ENCODE measurements around the gene PRDX2.
A peak's percentile ranks its signal among the peaks of the same experiment; 100 is the strongest.

PRDX2 gene

DNA sequence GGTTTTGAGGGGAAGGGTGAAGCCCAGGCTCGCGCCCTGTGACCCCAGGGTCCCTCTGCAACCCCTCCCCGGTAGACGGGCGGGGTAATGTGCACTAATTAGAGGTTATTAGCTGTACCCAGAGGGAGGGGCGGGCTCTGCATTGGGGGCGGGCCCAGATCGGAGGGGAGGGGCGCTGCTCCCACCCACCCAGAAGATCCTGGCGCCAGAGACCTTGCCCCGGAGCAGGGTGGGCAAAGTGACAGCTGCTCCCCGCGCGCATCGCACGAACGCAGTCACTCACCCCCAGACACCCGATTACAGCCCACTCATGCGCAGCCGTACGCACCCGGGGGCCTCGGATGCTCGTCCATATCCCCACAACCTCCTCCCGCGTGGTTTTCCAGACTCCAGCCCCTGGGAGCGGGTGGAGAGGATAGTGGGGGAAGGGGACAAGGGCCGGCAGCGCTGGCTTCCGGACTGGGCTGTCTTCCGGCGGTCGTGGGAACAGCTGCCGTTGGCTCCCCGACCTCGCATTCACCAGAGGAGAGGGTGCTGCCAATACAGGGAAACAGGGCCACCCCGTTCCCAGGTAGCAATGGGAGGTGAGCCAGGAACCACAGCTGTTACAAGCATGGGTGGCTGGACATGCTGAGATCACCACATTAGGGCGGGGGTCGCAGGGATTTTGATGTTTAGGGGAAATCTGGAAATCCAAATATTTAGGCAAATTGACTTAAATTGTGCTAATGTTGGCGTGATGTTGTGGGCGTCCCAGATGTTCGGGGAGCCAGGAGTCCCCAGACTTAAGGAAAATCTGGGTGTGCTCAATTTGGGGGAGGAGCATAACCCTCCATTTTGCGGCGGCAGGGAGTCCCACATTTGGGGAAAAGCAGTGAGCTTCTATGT, 23.3 kb downstream of the PRDX2 start:
- no peak for TF ChIP-seq CTCF (IDR thresholded peaks at IDR 0.05; ENCODE audit: insufficient read depth, low read depth, low read length, missing control alignments)
- peak overlapping the region; percentile 69 for H3K4me3 ChIP-seq (ENCODE audit: low read length)
- peak; percentile 64 for DNase-seq (ENCODE audit: low read depth)

DNA sequence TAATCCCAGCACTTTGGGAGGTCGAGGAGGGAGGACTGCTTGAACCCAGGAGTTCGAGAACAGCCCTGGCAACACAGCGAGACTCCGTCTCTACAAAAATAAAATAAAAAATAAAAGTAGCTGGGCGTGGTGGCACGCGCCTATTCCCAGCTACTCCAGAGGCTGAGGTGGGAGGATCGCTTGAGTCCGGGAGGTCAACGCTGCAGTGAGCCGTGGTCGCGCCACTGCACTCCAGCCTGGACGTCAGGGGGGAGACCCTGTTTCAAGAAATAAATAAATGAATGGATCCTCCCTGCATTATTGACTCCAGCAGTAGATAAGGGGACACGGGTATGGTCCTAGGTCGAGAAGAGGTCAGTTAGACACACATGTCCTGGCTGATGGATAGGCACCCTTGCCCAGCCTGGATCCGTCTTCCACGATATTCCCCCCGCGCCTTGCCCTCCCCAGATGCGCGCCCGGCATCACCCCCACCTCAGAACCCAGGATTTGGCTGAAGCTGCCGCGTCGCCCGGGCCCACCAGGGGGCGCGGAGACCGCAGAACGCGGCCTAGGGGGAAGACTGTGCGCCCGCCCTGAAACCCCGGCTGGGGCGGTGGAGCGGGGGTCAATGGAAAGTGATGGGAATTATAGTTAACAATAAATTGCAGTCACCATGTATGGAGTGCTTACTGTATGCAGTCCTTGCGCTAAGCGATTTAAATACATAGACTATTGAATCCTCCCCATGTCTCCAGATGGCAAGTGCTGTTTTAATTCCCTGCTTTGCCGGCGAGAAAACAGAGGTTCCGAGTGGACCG, 24.2 kb downstream of the PRDX2 start:
- DNase-seq (ENCODE audit: low read depth), result peak; percentile 75
- peak overlapping the region; percentile 69 for H3K4me3 ChIP-seq (ENCODE audit: low read length)
- TF ChIP-seq CTCF (IDR thresholded peaks at IDR 0.05; ENCODE audit: insufficient read depth, low read depth, low read length, missing control alignments), result peak; percentile 80

DNA sequence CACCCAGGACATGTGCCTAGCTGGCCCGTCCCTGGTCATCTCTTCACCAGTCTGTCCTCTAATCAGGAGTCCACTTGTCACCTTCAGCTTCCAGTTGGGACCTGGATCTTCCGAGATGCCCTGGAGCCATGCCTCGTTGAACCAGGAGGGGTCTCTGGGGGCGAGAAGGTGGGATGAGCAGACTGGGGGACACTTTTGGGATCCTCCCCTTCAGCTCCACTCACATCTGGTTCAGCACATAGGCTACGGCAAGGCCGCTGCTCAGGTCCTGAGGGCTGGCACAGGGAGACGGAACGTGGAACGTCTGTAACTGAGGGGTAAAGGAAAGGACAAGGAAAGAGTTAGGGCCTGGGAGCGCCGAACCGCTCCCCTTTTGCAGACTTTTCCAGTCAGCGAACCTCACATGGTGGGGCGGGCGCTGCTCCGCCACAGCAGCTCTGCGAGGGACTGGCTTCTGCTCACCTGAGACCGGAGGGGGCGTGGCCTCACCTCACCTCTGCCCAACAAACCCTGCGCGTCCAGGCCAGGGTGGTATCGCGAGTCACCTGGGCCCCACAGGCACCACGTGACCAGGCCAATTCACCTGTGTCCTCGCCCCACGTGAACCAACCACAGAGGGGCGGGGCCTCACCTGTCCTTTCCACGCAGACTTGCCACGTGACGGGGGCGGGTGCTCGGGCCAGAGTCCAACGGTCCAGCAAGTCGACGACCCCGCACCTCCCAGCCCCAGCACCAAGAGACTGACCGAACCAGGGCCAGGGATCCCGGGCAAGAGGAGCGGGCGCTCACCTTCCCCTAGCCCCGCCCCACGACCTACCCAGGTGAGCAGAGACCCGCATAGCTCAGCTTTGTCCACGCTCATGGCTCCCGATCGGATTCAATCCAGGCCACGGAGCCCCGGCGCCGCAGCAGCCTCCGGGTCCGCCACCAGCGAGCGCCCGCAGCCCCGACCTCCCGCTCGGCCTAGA, 26.7 kb downstream of the PRDX2 start, which contains the start of gene HOOK2:
Gene HOOK2, minus strand, starts transcription at position 965 of the 968 bp plus-strand sequence. Its CDS starts 103 bp downstream, at position 862.
- TF ChIP-seq CTCF (IDR thresholded peaks at IDR 0.05; ENCODE audit: insufficient read depth, low read depth, low read length, missing control alignments), result no peak
- DNase-seq (ENCODE audit: low read depth), result peak; percentile 96
- H3K4me3 ChIP-seq (ENCODE audit: low read length), result peak within 1 kb of the TSS; percentile 78

DNA sequence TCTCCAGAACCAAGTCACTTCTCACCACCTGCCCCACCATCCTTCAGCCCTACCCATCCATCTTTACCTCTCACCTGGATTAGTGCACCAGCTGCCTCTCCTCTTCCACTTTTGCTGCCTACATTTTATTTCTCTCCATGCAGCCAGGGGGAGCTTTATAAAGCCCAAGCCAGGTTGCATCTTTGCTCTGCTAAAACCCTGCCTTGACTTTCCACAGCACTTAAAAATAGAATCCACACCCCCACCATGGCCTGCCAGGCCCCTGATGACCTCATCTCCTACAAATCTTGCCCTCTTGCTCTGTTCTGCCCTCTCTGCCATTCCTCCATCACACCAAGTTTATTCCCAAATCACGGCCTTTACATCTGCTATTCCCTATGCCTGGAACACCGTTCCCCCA, 28.0 kb downstream of the PRDX2 start:
- peak; percentile 45 for TF ChIP-seq CTCF (IDR thresholded peaks at IDR 0.05; ENCODE audit: insufficient read depth, low read depth, low read length, missing control alignments)
- DNase-seq (ENCODE audit: low read depth), result peak; percentile 42

GRCh38 chr19:12772323-12772722, 29.3 kb downstream of the PRDX2 start:
- no peak for DNase-seq (ENCODE audit: low read depth)
- H3K4me3 ChIP-seq (ENCODE audit: low read length), result no peak overlapping the region
- no peak for TF ChIP-seq CTCF (IDR thresholded peaks at IDR 0.05; ENCODE audit: insufficient read depth, low read depth, low read length, missing control alignments)

More for the DNA sequence above, 28.0 kb downstream of the PRDX2 start:
- H3K4me3 ChIP-seq (ENCODE audit: low read length), result no peak overlapping the region

- no peak for DNase-seq (ENCODE audit: low read depth)
- TF ChIP-seq CTCF (IDR thresholded peaks at IDR 0.05; ENCODE audit: insufficient read depth, low read depth, low read length, missing control alignments), result no peak
- H3K4me3 ChIP-seq (ENCODE audit: low read length), result no peak overlapping the region
Measured at GRCh38 chr19:12770922-12771321, 30.7 kb downstream of the PRDX2 start.

All from epithelial cell of esophagus (primary cell).